HG02623 (cell line): ENCODE data around the gene ONECUT3.
"Not testable (repeated sequence)": the region's sequence is repeated elsewhere in the genome, so short reads cannot be mapped to it uniquely, and the experiment has no call there.

Source experiments
- ATAC-seq: cut with Tn5 transposase; IDR thresholded peaks from one replicate; pipeline ENCODE4 v1.9.1; 2021; ENCODE audit warnings: moderate library complexity; ENCODE audit not compliant: unreplicated experiment

Gene ONECUT3

GRCh38 chr19:1755467-1756171, 2.3 kb downstream of the ONECUT3 start:
- no peak for ATAC-seq

DNA sequence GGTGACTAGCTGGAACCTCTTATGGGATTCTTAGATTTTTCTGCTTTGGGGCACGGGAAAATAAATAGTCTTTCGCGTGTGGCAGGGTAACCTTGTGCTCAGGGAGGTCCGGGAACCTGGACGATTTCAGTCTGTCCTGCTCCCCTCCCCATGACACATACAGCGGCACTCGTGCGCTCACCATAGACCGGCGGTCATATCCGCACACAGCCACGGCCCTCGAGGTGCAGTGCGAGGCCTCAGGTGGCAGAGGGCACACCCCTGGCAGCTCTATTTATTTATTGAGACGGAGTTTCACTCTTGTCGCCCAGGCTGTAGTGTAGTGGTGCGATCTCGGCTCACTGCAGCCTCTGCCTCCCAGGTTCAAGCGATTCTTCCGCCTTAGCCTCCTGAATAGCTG, 3.0 kb downstream of the ONECUT3 start:
- no peak for ATAC-seq

DNA sequence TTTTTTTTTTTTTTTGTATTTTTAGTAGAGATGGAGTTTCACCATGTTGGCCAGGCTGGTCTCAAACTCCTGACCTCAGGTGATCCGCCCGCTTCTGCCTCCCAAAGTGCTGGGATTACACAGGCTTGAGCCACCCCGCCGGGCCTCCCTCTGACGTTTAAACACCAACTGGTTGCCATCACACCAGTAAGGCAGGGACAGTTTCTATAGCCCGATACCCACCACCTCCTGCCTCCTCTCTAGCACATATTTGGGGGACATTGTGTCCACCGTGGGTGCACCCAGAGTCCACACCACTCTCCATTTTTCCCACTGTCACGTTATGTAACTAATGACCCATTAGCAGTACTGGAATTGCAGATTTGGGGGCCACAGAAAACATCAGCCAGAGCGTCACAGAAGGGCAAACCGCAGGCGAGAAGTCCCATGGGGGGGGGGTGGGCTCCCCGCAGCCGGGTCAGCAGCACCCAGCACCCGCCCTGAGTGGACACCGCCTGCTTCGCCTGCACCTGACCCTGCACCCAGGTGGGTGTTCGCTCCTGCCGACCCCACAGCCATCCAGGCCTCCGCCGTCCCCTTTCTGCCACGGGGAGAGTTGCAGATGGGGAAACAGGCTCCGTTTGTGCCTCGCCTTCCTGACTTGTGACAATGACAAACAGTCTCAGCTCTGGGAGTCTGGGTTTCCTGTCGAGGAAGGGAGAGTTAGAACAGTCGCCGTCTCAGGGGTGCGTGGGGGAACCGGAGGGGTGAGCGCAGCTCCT, 3.6 kb downstream of the ONECUT3 start:
- ATAC-seq = no peak

DNA sequence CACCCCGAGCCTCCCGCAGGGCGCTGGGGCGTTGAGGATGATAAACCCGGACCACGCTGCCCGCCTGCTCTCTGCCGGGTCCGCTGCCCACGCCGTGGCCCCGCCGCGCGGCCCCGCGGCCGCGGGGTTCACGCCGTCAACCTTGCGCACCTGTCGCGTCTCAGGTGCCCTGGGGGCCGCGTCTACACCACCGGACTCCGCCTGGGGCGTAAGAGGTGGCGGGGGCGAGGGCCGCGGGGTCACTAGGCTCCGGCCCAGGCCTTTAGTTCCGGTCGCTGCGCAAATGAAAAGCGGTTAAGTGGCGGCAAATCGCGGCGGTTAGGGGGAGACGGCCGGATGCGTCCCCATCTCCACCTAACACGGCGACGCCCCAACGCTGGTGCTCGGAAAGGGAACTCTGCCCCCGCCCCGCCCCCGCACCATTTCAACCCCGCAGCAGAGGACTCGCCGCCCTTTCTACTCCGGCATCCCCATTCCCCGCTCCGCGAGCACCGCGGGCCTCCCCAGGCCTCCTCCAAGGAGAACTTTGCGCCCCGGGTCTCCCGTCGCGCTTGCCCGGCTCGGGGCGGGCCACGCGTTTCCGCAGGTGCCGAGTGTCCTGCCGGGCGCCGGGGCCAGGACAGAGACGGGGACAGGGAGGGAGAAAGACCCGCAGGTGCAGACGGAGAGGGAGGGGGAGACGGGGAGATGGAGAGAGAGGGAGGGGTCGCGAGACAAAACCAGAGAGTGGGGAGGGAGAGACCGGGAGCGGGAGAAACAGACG, 4.3 kb downstream of the ONECUT3 start:
- no peak for ATAC-seq

DNA sequence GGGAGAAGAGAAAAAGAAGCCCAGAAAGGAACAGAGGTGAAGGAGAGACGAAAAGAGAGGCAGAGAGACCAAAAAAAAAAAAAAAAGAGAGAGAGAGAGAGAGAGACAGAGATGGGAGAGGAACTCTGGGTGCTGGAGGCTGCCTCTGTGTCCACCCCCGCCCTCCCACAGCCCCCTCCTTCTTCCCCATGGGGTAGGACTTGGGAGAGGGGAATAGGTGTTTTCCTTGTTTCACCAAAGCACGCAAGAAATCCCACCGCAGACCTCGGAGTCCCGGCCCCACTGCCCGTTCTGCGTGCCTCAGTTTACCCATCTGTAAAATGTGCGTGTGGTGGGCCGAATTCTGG, 4.9 kb downstream of the ONECUT3 start:
- ATAC-seq = no peak

GRCh38 chr19:1758959-1759903, 5.9 kb downstream of the ONECUT3 start:
- no peak for ATAC-seq

DNA sequence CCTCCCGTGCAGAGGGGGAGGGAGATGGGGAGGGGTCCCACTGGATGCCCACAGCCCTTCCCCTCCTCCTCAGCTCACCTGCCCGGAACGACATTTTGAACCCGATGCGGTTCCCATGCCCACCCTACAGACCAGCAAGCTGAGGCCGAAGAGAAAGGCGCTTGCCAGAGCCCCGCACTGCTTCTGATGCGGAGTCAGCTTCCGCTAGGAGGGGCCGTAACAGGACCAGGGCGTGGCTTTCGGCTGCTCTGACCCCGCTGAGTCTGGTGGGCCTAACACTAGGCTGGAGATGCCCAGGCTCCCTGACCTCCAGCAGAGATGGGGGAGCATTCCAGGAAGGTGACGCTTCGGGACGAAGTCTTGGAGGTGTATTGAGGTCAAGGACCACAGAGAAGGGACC, 6.7 kb downstream of the ONECUT3 start:
- ATAC-seq = no peak

DNA sequence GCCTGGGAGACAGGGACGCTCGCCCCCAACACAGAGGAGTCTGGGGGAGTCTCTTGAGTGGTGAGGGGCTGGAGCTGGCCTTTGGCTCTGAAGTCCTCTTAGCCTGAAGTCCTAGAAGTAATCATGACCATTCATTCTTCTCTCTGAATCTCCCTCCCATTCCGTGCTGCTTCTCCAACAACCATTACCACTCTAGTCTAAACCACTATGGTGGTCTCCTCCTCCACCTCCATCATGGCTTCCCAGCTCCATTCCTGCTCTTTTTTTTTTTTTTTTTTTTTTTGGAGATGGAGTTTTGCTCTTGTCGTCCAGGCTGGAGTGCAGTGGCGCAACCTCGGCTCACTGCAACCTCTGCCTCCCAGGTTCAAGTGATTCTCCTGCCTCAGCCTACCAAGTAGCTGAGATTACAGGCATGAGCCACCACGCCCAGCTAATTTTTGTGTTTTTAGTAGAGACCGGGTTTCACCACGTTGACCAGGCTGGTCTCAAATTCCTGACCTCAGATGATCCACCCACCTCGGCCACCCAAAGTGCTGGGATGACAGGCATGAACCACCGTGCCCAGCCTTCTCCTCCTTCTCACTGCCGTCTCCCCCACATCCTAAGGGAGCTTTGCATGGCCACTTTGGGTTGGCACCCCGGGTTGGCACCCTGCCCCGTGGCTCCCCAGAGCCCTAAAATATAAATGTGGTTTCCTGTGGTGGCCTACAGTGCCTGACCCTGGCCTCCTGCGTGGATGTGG, 7.7 kb downstream of the ONECUT3 start:
- ATAC-seq = not testable (repeated sequence)

- ATAC-seq = no peak
Measured at GRCh38 chr19:1761528-1762242, 8.4 kb downstream of the ONECUT3 start.

GRCh38 chr19:1762243-1763117, 9.2 kb downstream of the ONECUT3 start:
- no peak for ATAC-seq

DNA sequence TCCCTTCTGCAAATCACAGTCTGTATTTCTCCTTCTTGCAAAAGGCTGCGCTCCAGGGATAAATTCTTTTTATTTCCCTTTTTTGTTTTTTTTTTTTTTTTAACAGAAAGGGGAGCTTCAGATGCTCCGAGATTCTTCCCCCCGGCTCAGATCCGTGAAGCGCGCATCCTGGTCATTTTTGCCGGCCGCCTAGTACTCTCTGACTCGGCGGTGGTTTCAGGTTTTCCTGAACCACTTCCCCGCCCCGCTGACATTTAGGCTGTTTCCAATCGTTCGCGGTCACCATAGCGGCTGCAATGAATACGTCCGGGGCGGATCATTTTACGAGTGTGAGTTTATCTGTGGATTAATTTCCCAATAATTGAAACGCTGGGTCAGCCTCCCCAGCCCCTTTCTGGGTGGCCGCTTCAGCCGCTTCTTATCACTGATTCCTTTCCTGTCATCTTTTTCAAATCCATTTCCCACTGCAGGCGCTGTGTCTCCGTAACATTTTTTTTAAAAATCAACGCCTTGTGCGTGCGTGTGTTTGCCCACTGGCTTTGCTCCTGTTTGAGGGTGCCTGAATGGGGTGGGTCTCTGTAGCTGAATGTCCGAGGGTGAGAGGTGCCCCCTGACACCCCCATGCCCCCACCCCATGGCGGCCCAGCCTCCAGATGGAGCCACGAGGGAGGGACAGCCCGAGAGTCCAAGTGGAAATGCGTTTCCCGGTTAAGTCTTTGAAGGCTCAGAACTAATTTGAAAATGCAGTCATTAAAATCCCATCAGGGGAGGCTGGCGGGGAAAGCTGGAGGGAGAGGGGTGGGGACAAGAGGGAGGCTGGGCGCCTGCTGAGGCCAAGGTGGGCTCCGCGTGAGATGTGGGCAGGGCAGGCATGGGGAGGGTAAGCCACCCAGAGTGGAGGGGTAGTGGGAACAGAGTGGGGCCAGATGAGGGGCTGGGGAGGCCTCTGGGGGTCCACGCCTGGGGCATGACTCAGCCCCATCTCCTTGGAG, 10.6 kb downstream of the ONECUT3 start:
- ATAC-seq = no peak

- no peak for ATAC-seq
Measured at GRCh38 chr19:1764729-1765128, 11.4 kb downstream of the ONECUT3 start.

DNA sequence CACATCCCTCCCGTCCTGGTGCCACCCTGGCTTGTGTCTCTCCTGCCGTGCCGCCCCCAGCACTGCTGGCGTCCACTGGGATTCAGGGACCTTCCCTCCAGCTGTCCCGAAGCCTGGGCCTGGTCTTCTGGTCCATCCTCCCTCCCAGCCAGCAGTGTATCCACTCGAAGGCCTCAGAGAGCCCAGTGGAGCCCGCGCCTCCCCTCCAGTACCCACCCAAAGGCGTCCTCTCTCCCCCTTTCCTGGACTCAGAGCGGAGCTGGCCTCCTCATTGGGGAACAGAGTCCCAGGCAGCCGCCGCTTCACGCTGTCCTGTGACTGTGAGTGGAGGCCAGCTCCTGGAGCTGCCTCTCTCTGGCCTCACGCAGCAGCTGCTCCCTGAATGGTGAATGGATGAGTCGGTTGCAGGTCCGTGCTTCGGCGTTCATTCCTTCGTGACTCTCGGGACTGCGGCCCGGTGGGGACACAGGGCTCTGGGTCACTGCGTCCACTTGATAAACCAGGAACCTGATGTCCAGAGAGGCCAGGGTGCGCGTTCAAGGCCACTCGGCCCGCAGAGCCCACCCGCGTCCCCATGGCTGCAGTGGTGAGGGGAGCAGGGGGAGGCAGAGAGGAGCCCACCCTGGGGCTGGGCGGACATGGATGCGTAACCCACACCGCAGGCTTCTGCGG, 12.1 kb downstream of the ONECUT3 start:
- ATAC-seq = no peak

DNA sequence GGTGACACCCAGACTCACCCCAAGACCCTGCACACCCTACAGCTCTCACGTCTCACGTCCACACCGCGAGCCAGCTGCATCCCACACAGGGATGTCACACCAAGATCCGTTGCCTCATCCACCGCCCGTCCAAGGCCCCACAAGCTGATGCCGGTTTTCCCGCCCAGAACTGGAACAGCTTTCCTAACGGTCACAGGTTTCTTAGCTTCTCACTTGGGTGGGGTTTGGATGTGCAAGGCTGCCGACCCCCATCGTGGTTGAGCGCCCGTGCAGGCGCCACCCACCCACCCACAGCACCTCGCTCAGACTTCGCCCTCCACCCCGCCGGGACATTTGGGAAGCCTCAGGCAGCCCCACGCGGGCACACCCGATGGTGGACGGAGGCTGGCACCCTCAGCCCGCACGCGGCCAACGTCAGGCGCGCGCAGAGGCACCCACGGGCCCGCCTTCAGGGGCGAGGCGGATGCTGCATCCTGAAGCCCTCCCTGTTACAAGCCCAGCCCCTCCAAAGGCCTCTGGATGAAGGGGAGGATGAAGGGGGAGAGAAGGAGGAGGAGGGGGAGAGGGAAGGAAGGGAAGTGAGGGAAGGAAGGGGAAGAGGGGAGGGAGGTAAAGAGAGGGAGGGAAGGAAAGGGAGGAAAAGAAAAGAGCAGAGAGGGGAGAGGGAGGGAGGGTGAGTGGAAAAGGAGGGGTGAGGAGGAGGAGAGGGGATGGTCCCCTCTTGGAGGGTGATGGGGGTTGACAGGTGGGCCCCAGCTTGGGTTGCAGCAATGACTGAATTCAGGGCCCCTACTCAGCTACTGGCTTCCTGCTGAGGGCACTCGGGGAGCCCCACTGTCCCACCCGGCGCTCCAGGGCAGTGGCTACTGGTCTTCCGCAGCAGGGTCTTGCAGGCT, 12.8 kb downstream of the ONECUT3 start:
- ATAC-seq = no peak

DNA sequence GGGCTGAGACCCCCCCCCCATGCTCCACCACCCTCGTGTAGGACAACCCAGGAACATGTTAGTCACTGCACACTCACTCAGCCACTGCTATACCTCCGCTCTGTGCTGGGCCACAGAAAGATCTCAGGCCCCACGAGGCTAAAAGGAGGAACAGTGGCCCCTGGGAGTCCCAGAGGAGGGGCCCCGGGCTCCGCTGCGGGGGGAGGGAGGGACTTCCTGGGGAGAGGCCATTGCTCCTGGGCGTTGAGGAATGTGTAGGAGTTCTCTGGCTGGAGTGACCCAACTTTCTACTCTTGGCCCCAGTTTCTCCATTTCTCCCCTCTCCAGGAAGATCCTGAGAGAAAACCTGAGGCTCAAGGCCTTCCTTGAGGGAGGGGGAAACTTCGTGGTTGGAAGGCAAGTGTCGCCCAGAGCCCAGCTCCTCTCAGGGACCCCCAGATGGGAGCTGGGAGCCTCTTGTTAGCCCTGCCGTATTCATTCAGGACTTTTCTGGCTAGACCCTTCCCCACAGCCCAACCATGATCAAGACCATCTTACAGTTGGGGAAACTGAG, 13.6 kb downstream of the ONECUT3 start:
- no peak for ATAC-seq
